ENCODE data around the gene COL18A1.

COL18A1 gene

GRCh38 chr21:45481977-45482898 lies 77.3 kb downstream of the COL18A1 start:
- DNase-seq: no peak

GRCh38 chr21:45482899-45483821 lies 78.2 kb downstream of the COL18A1 start:
- no peak for DNase-seq

- DNase-seq: no peak
Observed at GRCh38 chr21:45484318-45484717, 79.4 kb downstream of the COL18A1 start.

- DNase-seq: no peak
Observed at GRCh38 chr21:45485686-45486442, 80.9 kb downstream of the COL18A1 start.

DNA sequence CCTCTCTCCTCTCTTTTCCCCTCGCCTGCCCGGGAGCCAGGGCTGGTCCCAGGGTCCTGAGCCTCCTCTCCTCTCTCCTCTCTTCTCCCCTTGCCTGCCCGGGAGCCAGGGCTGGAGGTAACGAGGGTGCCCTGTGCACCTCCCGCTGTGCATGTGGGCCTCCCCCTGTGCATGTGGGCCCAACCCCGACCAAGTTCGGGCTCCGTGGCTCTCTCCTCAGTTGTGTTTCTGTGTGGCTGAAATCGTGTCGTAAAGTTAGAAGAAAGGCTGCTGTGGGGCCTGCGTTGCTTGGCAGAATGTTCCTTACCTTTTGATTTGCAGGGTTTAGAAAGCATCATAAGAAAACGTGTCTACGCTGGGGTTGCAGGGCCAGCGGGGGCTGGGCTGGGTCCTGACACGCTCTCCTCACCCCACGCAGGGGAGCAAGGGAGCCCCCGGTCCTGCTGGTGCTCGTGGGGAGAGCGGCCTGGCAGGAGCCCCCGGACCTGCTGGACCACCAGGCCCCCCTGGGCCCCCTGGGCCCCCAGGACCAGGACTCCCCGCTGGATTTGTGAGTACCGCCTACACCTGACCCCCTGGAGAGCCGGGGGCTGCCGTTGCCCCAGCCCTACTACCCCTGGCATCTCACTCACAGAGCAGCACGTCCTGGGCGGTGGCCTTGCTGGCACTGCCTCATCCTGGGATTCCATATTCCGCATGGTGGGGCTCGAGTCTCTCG lies 81.6 kb downstream of the COL18A1 start:
- DNase-seq: no peak

DNA sequence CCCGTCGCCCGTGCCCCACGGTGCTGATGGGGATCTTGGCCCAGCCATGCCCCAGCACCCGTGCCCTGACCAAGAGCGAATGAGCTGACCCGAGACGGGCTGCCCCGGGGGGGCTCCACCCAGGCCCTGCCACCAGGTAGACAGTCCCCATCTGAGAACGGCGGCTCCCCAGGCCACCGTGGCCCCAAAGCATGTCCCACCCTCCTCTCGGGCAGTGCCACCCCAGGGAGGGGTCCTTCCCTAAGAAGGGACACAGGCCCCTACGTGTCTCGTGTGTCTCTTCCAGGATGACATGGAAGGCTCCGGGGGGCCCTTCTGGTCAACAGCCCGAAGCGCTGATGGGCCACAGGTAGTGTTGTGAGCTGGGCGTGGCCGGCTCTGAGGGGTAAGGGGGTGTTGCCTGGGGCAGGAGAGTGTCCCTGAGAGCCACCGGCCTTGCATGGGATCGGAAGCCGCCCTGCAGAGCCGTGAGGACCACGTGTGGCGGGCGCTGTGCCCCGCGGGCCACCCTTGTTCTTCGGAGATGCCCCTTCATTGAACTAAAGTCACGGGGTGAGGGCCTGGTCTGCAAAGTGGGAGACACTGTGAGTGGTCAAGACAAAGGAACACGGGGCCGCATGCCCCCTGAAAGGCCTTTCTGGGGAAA lies 82.3 kb downstream of the COL18A1 start:
- DNase-seq: no peak

GRCh38 chr21:45487891-45488600 lies 83.1 kb downstream of the COL18A1 start:
- DNase-seq: no peak

GRCh38 chr21:45488931-45489721 lies 84.2 kb downstream of the COL18A1 start:
- no peak for DNase-seq

GRCh38 chr21:45489722-45489982 lies 84.7 kb downstream of the COL18A1 start:
- no peak for DNase-seq

- DNase-seq: no peak
Observed at GRCh38 chr21:45490049-45490731, 85.2 kb downstream of the COL18A1 start.

GRCh38 chr21:45491056-45491455 lies 86.1 kb downstream of the COL18A1 start:
- DNase-seq: no peak

DNA sequence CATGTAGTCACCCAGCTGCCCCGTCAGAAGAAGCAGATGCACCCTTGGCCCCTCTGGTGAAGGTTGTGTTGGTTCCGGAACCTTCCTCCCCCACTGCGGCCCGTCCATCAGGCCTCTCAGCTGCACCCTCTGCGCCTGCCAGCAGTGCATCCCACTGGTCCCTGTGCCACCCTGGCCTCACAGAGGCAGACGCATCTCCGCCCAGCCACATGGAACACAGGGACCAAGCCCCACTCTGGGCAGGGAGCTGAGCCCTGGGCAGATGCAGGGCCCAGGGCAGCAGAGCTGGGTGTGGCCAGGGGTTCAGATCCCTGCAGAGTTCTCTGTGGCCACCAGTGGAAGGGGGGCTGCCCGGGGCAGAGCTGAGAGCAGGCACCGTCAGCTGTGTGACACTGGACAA lies 86.7 kb downstream of the COL18A1 start:
- no peak for DNase-seq

DNA sequence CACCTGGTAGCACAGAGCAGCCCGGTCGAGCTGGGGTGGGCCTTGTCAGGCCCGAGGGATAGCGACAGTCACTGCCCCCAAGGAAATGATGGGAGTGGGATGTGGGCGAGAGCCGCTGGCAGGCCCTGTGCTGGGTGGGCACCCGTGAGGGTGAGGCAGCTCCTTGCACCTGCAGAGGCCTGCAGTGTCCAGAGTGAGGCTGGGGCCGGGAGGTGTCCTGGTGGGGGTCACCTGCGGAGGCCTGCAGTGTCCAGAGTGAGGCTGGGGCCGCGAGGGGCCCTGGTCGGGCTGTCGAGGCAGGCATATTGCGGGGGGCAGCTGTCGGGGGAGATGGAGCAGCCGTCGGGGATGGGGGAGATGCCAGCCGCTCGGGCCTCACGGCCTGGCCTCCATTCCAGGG lies 87.8 kb downstream of the COL18A1 start:
- DNase-seq: no peak

- DNase-seq: no peak
Observed at GRCh38 chr21:45493401-45494001, 88.5 kb downstream of the COL18A1 start.

DNA sequence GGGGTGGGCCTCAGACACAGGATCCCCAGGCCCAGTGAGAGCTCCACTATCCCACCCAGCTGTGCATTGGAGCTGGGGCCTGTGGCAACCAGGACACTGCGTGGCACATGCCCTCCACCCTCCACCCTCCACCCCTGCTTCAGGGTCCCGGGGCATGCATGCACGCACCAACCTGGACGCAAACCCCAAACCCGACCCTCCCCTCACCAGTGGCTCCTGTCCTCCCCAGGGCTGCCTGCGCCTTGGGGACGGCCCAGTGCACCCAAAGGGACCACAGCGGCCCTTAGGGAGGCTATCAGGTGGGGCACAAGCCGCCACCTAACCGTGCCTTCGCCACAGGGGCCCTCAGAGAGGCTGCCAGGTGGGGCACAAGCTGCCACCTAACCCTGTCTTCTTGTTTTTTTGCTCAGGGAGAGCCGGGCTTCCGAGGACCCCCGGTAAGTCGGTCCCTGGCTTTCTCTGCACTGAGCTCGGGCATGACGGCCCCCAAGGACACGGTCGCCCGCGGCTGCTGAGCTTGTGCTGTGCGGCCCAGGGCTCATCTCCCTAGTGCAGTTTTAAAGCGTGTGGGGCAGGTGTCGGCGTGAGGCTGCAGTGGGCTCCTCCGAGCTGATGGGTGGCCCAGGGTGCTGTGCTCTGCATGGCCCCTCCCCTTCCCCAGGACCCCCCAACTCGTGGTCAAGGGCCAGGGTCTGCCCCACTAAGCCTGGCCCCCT lies 89.3 kb downstream of the COL18A1 start:
- no peak for DNase-seq

DNA sequence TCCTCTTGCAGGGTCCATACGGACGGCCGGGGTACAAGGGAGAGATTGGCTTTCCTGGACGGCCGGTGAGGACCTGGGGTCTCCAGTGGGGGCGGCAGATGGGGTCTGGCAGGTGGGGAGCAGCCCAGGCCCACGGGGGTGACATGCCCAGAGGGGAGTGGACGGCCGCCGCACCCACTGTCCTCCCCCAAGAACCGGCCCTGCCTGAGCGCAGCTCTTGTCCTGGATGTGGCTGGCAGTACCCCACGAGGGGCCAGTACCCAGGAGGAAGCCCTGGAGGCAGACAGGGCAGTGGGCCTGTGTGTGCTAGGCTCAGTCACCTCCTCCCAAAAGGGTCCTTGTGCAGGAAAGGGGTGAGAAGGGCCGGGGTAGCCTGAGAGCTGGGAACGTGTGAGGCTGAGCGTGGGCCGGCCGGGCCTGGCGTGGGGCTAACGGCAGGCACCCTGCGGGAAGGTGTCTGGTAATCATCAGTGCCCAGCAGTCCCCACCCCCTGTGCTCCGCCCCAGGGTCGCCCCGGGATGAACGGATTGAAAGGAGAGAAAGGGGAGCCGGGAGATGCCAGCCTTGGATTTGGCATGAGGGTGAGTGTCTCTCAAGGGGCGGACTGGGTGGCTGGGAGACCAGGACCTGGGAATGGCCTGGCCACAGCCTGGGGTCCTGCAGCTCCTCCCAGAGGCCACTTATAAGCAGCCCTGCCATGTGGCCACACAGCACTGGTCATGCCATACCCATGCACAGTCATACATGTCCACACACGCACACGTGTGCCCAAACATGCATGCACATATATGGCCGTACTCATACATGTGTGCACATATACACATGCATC lies 90.1 kb downstream of the COL18A1 start:
- DNase-seq: no peak

GRCh38 chr21:45496151-45496967 lies 91.4 kb downstream of the COL18A1 start:
- DNase-seq: no peak

Measured in GDM1 (cell line).